Thoracic aorta (tissue), 2 donors: ENCODE data around the gene CACNA2D3. TPM values are rescaled to one million over a fixed set of nuclear protein-coding genes. Genes with fewer than 3 reads are reported as not detected.

ENCODE experiments used
- ATAC-seq: fragments of 150-250 bp; one replicate; pipeline ENCODE4 v1.8.0; 2017; ENCODE audit warnings: low read depth; ENCODE audit not compliant: insufficient number of reproducible peaks, low FRiP score
- DNase-seq: peaks from one replicate; pipeline ENCODE4 v3.0.0-alpha.2; 2020; ENCODE audit warnings: low spot score
- H3K27ac ChIP-seq, 2 donors: fragments of 200-600 bp; sonication (generic); 1 replicate in 1 of 2; 2 replicates in 1 of 2; pipeline ENCODE4 v1.5.1; 2016; ENCODE audit warnings: mild to moderate bottlenecking in 2 of 2, moderate library complexity in 2 of 2
- H3K27me3 ChIP-seq: fragments of 200-600 bp; sonication (generic); replicated peaks from 2 replicates; pipeline ENCODE4 v1.6.0; 2016; ENCODE audit warnings: mild to moderate bottlenecking; ENCODE audit not compliant: insufficient read depth
- H3K36me3 ChIP-seq: fragments of 200-600 bp; sonication (generic); one replicate; pipeline ENCODE4 v1.5.1; 2016
- H3K4me1 ChIP-seq, 2 donors: fragments of 200-600 bp; sonication (generic); 1 replicate in 1 of 2; 2 replicates in 1 of 2; pipeline versions ENCODE4 v1.5.1 to v1.6.0; 2016; ENCODE audit warnings: low read depth in 2 of 2, mild to moderate bottlenecking in 1 of 2; ENCODE audit not compliant: control insufficient read depth in 1 of 2
- H3K4me3 ChIP-seq: fragments of 200-600 bp; sonication (generic); 2 replicates; pipeline ENCODE4 v1.5.1; 2016; ENCODE audit warnings: mild to moderate bottlenecking
- H3K9me3 ChIP-seq: fragments of 200-600 bp; sonication (generic); 2 replicates; pipeline ENCODE4 v1.5.1; 2016
- total RNA-seq, 2 donors: library from RNA; depleted of rRNA; stranded (reverse); fragments of >200 nt; gene quantifications; one replicate each; pipeline versions ENCODE4 v1.1.0 to v1.2.3, GENCODE V29; 2016
- TF ChIP-seq, protein P1 (sequence below): fragments of 200-600 bp; sonication (generic); IDR thresholded peaks from one replicate; pipeline ENCODE4 v1.5.1; 2019; ENCODE audit warnings: antibody characterized with exemption

Gene CACNA2D3
- total RNA-seq, 2 donors from 2014 or later, result 3.2 to 4.0 TPM

DNA sequence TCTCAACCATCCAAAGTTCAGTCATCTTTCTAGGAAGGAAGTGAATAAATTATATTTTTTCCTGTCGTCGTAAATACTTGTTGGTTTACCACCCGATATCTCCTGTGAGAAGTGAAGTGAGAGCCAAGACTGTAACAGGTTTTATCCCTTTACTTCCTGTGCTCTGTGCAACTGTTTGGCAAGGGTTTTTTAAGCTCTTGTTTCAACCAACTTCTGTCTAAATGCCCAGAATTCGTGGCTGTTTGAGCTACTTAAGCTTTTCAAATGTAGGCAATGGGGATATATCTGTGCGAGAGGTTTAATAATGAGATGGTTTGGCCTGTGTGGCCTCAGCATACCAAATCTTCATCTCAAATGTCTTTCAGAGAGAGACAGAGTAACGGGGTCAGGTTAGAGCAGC, 670.8 kb downstream of the CACNA2D3 start:
- no peaks in the 10 kb centered on the region for H3K36me3 ChIP-seq
- TF ChIP-seq, protein P1, sequence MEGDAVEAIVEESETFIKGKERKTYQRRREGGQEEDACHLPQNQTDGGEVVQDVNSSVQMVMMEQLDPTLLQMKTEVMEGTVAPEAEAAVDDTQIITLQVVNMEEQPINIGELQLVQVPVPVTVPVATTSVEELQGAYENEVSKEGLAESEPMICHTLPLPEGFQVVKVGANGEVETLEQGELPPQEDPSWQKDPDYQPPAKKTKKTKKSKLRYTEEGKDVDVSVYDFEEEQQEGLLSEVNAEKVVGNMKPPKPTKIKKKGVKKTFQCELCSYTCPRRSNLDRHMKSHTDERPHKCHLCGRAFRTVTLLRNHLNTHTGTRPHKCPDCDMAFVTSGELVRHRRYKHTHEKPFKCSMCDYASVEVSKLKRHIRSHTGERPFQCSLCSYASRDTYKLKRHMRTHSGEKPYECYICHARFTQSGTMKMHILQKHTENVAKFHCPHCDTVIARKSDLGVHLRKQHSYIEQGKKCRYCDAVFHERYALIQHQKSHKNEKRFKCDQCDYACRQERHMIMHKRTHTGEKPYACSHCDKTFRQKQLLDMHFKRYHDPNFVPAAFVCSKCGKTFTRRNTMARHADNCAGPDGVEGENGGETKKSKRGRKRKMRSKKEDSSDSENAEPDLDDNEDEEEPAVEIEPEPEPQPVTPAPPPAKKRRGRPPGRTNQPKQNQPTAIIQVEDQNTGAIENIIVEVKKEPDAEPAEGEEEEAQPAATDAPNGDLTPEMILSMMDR, result no peak
- ATAC-seq (no peak), DNase-seq (no peak)
- H3K27me3 ChIP-seq, result no peaks in the 10 kb centered on the region
- no peaks in the 10 kb centered on the region for H3K9me3 ChIP-seq
- no peak overlapping the region for H3K4me3 ChIP-seq
- H3K4me1 ChIP-seq, result peaks cover 0 to 6% of the 10 kb centered on the region in 2 donors
- H3K27ac ChIP-seq, result no peak overlapping the region

DNA sequence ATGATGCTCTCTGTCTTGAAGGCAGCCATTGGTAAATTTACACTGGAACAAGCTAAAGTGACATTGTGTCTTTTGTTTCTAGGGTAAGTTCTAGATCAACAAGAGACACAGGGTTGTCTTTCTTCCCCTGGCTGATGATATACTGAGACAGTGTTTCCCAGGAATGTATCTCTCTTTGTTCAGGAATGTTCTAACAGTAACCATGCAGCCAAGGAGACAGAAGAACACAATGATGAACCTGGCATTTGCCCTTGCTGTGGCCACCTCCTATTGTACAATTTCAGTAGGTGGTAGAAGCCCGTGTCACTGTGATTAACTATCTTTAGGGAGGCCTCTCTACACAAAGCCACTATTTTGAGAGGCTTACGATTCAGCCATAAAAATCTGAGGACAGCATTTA, 674.8 kb downstream of the CACNA2D3 start:
- no peaks in the 10 kb centered on the region for H3K9me3 ChIP-seq
- H3K4me1 ChIP-seq, result no peaks in the 10 kb centered on the region
- no peak overlapping the region for H3K27ac ChIP-seq
- no peaks in the 10 kb centered on the region for H3K36me3 ChIP-seq
- ATAC-seq, result no peak
- H3K4me3 ChIP-seq, result no peak overlapping the region
- TF ChIP-seq, protein P1, result no peak
- H3K27me3 ChIP-seq, result no peaks in the 10 kb centered on the region
- DNase-seq, result no peak

DNA sequence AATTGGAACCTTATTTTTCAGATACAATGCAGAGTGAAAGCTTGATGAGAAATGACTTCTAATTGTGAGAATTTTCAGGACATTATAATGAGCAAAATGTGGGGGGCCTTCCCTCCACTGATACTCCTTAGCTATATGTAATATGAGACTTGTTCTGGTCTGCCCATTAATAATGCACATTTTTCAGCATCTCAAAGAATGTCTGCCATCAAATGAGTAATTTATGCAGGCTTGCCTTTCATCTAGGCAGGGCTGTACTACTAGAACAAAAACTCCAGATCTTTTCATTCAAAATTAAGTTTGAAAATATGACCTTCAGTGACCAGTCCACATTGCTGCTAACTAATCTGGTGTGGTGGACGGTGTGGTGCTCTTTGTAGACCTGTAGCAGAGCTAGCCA, 678.1 kb downstream of the CACNA2D3 start:
- Histone ChIP-seq H3K9me3 (no peaks in the 10 kb centered on the region), H3K36me3 (no peaks in the 10 kb centered on the region), H3K4me3 (no peak overlapping the region), H3K4me1 (no peaks in the 10 kb centered on the region), H3K27ac (no peak overlapping the region), H3K27me3 (no peaks in the 10 kb centered on the region)
- DNase-seq, result no peak
- TF ChIP-seq, protein P1, result no peak
- no peak for ATAC-seq

DNA sequence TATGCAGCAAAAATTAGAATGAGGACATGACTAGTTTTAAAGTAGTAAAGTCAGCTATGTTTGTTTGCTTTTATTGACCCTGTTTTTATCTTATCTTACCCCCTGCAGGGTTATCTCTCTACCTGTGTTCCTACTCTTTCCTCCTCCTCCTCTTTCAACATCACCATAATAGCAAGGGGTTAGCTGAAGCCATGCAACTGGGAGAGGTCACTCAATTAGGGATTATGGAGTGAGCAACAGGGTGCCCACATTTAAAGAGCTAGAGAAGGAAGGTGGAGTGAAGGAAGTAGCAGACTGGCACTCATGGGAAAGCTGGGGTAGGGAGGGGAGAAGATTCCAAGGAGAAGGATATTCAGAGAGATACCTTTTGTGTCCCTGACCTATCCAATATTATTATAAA, 679.6 kb downstream of the CACNA2D3 start:
- Histone ChIP-seq H3K4me1 (no peaks in the 10 kb centered on the region), H3K36me3 (no peaks in the 10 kb centered on the region), H3K27me3 (no peaks in the 10 kb centered on the region), H3K4me3 (no peak overlapping the region), H3K9me3 (no peaks in the 10 kb centered on the region), H3K27ac (no peak overlapping the region)
- TF ChIP-seq, protein P1, result no peak
- DNase-seq, result no peak
- ATAC-seq, result no peak

DNA sequence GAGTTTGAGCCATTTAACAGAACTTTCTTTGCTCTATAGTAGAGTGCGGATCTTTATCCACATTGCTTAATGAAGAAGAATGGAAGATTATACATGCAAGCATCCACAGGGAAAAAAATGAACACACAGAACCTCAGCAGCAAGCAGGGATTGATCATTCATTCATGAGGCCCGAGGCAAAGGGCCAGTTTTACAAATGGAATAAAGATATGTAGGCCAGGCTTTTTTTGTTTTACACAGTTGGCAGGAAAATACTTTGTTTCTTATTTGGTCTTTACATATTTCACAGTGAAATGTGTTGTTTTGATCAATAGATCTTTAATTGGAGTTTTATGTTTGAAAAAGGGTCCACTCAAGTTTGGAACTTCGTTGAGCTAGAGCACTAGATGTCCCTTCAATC, 688.0 kb downstream of the CACNA2D3 start:
- H3K27me3 ChIP-seq, result no peaks in the 10 kb centered on the region
- H3K9me3 ChIP-seq, result no peaks in the 10 kb centered on the region
- H3K4me3 ChIP-seq, result no peak overlapping the region
- TF ChIP-seq, protein P1, result no peak
- DNase-seq (no peak), ATAC-seq (no peak)
- no peaks in the 10 kb centered on the region for H3K4me1 ChIP-seq
- H3K36me3 ChIP-seq, result no peaks in the 10 kb centered on the region
- no peak overlapping the region for H3K27ac ChIP-seq
